Astrocyte of the cerebellum (primary cell): ENCODE results near the gene ST6GAL1.
"Not testable (repeated sequence)": the region's sequence is repeated elsewhere in the genome, so short reads cannot be mapped to it uniquely, and the experiment has no call there.

Experiments
- DNase-seq: peaks from one replicate; pipeline ENCODE4 v3.0.0-alpha.2; 2011; ENCODE audit warnings: low read depth
- H3K4me3 ChIP-seq: 2 replicates; pipeline ENCODE4 v1.5.1; 2011; ENCODE audit warnings: mild to moderate bottlenecking, low read depth, low read length, moderate library complexity
- in situ Hi-C: cut with HindIII; loops from 2 replicates; pipeline ENCODE4 v1.10.0; 2017; ENCODE audit warnings: low sequenced_read_pairs
- TF ChIP-seq, protein P1 (sequence below): IDR thresholded peaks from 2 replicates; pipeline ENCODE4 v1.5.1; 2012; ENCODE audit warnings: low read length, low read depth, moderate library complexity, mild to moderate bottlenecking; ENCODE audit errors: missing control alignments

ST6GAL1 gene, protein sequence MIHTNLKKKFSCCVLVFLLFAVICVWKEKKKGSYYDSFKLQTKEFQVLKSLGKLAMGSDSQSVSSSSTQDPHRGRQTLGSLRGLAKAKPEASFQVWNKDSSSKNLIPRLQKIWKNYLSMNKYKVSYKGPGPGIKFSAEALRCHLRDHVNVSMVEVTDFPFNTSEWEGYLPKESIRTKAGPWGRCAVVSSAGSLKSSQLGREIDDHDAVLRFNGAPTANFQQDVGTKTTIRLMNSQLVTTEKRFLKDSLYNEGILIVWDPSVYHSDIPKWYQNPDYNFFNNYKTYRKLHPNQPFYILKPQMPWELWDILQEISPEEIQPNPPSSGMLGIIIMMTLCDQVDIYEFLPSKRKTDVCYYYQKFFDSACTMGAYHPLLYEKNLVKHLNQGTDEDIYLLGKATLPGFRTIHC

DNA sequence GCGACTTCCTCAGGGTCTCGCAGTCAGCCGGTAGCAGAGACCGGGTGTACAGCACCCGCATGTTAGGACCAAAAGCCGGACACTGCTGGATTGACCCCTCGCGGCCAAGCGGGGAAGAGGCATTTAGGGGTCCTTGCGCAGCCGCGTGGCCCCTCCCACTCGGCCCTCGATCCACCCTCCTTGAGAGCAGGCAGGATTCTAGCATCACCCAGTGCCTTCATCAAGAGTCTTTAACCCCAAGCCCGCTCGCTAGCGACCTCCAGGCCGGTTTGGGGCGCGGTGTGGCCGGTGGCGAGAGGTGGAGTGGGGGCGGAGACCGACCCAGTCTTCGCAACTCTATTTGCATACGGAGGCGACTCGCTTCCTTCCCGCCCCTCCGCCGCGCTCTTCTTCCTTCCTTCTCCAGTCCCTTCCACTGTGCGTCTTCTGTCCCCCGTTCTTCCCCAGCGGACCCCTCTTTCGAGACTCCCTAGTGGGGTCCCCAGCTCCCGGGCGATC lies at the start of gene ST6GAL1:
Gene ST6GAL1, plus strand, starts transcription at position 384 of the 498 bp plus-strand sequence. CDS start 112,178 bp downstream, outside the sequence.
- DNase-seq = no peak

DNA sequence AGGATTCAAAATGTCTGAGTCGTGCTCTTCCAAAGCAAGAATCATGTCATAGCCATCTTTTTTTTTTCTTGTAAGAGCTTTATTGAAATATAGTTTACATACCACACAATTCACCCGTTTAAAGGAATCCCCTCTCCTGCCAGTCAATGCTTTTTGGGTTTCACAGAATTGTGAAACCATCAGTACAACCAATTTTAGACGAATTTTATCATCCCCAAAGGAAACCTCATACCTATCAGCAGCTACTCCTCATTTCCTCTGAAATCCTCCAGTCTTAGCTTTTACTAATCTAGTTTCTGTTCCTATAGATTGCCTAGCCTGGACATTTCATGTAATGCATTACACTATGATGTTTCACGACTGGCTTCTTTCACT lies 48.2 kb upstream of the ST6GAL1 start:
- TF ChIP-seq, protein P1, sequence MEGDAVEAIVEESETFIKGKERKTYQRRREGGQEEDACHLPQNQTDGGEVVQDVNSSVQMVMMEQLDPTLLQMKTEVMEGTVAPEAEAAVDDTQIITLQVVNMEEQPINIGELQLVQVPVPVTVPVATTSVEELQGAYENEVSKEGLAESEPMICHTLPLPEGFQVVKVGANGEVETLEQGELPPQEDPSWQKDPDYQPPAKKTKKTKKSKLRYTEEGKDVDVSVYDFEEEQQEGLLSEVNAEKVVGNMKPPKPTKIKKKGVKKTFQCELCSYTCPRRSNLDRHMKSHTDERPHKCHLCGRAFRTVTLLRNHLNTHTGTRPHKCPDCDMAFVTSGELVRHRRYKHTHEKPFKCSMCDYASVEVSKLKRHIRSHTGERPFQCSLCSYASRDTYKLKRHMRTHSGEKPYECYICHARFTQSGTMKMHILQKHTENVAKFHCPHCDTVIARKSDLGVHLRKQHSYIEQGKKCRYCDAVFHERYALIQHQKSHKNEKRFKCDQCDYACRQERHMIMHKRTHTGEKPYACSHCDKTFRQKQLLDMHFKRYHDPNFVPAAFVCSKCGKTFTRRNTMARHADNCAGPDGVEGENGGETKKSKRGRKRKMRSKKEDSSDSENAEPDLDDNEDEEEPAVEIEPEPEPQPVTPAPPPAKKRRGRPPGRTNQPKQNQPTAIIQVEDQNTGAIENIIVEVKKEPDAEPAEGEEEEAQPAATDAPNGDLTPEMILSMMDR = no peak
- no peak overlapping the region for H3K4me3 ChIP-seq
- in situ Hi-C loops = no loop called here
- no peak for DNase-seq

More for the DNA sequence above, at the start of gene ST6GAL1:
- peak within 1 kb of the TSS; percentile 71 for H3K4me3 ChIP-seq
- TF ChIP-seq, protein P1 = peak; percentile 45
- in situ Hi-C loops = no loop called here

DNA sequence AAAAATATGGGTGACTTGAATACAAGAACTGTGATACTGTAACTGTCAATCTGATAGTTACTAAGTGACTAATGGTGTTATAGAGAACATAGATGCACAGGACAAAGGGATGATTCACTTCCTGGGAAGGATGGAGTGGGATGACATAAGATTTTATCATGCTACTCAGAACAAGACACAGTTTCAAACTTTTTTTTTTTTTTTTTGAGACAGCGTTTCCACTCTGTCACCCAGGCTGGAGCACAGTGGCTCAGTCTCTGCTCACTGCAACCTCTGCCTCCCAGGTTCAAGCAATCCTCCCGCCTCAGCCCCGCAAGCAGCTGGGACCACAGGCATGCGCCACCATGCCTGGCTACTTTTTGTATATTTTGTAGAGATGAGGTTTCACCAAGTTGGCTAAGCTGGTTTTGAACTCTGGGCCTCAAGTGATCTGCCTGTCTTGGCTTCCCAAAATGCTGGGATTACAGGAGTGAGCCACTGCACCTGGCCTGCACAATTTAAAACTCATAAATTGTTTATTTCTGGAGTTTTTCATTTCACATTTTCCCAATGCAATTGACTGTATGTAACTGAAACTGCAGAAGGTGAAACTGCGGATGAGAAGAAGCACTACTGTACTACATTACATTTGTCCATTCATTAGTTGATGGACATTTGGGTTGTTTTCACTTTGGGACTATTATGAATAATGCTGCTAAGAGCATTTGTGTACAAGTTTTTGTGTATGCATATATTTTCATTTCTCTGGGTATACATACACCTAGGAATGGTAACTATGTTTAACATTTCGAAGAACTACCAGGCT lies 47.2 kb upstream of the ST6GAL1 start:
- TF ChIP-seq, protein P1 = no peak
- no peak for DNase-seq
- in situ Hi-C loops = no loop called here
- H3K4me3 ChIP-seq = no peak overlapping the region

DNA sequence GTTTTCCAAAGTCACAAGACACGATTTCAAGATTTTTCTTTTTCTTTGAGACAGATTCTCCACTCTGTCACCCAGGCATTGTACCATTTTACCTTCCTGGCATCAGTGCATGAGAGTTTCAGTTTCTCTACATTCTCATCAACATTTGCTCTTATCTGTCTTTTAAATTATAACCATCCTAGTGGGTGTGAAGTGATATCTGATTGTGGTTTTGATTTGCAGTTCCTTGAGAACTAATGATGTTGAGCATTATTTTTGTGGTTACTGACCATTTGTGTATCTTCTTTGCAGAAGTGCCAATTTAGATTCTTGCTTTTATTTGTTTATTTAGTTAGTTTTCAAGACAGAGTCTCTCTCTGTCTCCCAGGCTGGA lies 46.7 kb upstream of the ST6GAL1 start:
- no peak overlapping the region for H3K4me3 ChIP-seq
- in situ Hi-C loops = no loop called here
- TF ChIP-seq, protein P1 = no peak
- DNase-seq = no peak

DNA sequence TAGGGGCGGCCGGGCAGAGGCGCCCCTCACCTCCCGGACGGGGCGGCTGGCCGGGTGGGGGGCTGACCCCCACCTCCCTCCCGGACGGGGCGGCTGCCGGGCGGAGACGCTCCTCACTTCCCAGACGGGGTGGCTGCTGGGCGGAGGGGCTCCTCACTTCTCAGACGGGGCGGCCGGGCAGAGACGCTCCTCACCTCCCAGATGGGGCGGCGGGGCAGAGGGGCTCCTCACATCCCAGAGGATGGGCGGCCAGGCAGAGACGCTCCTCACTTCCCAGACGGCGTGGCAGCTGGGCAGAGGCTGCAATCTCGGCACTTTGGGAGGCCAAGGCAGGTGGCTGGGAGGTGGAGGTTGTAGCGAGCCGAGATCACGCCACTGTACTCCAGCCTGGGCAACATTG lies 45.5 kb upstream of the ST6GAL1 start:
- in situ Hi-C loops, DNase-seq: not testable (repeated sequence)

DNA sequence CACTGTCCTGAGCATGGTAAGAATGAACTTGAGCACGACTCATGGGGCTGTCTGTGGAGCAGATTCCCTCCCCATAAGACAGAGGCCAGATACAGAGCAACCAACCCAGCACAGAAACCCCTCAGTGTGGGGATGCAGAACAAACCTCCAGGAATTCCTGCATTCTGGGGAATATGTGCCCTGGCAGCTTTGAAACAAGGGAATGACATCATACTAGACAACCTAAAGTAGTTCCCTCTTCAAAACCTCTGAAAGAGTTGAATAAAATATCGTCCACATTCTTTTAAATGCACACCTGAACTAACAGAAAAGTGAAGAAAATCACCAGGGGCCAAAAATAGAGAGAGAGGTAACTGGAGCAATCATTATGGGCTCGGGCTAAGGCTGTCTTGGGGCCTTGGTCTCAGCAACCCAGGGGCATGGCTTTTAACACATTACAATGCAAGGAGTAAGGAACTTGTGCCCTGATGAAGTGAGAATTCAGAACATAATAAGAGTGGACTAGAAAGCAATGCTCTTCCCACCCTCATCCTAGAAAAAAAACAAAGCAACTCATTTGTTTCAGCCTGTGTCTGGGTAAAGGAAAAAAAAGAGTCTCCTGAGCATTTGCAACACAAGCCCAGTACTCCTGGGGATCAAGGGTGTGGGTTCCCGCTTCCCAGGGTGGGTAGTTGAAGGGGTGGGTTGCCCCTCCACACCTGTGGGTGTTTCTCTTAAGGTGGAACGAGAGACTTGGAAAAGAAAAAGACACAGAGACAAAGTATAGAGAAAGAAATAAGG lies 43.9 kb upstream of the ST6GAL1 start:
- H3K4me3 ChIP-seq = no peak overlapping the region
- in situ Hi-C loops = no loop called here

More for the DNA sequence above, 45.5 kb upstream of the ST6GAL1 start:
- not testable (repeated sequence) for H3K4me3 ChIP-seq

DNA sequence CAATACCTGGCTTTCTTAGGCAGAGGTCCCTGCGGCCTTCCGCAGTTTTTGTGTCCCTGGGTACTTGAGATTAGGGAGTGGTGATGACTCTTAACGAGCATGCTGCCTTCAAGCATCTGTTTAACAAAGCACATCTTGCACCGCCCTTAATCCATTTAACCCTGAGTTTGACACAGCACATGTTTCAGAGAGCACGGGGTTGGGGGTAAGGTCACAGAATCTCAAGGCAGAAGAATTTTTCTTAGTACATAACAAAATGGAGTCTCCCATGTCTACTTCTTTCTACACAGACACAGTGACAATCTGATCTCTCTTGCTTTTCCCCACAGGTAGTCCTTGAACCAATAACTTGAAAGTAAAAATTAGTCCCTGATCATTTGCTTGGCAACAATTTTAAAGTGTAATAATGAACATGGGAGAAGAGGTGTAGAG lies 42.8 kb upstream of the ST6GAL1 start:
- DNase-seq, H3K4me3 ChIP-seq, in situ Hi-C loops: not testable (repeated sequence)

More for the DNA sequence above, 43.9 kb upstream of the ST6GAL1 start:
- TF ChIP-seq, protein P1 = no peak
- no peak for DNase-seq
